ENCODE results near the gene WEE1. TPM values are rescaled to one million over a fixed set of nuclear protein-coding genes. Genes with fewer than 3 reads are reported as not detected.
"Not testable (repeated sequence)": the region's sequence is repeated elsewhere in the genome, so short reads cannot be mapped to it uniquely, and the experiment has no call there.

Gene WEE1
- total RNA-seq, 2 donors from 2014 or later = 52.0 to 103 TPM

- H3K36me3 ChIP-seq = no peaks in the 10 kb centered on the region
- no peaks in the 10 kb centered on the region for H3K27me3 ChIP-seq
- H3K4me1 ChIP-seq = peaks cover 0 to 9% of the 10 kb centered on the region in 2 donors
- H3K9me3 ChIP-seq = no peaks in the 10 kb centered on the region
- DNase-seq (ENCODE audit: low spot score) = no peak
- TF ChIP-seq, protein P1, sequence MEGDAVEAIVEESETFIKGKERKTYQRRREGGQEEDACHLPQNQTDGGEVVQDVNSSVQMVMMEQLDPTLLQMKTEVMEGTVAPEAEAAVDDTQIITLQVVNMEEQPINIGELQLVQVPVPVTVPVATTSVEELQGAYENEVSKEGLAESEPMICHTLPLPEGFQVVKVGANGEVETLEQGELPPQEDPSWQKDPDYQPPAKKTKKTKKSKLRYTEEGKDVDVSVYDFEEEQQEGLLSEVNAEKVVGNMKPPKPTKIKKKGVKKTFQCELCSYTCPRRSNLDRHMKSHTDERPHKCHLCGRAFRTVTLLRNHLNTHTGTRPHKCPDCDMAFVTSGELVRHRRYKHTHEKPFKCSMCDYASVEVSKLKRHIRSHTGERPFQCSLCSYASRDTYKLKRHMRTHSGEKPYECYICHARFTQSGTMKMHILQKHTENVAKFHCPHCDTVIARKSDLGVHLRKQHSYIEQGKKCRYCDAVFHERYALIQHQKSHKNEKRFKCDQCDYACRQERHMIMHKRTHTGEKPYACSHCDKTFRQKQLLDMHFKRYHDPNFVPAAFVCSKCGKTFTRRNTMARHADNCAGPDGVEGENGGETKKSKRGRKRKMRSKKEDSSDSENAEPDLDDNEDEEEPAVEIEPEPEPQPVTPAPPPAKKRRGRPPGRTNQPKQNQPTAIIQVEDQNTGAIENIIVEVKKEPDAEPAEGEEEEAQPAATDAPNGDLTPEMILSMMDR (IDR thresholded peaks at IDR 0.05) = no peak
- H3K27ac ChIP-seq = no peak overlapping the region
- no peak overlapping the region for H3K4me3 ChIP-seq
These were observed 39.6 kb upstream of the WEE1 start for GRCh38 chr11:9533736-9534473.

- H3K27ac ChIP-seq = peak overlapping the region in 1 of 2 donors; percentile 20
- H3K27me3 ChIP-seq = no peaks in the 10 kb centered on the region
- no peaks in the 10 kb centered on the region for H3K4me1 ChIP-seq
- DNase-seq (ENCODE audit: low spot score) = peak; percentile 93
- no peaks in the 10 kb centered on the region for H3K36me3 ChIP-seq
- no peak overlapping the region for H3K4me3 ChIP-seq
- TF ChIP-seq, protein P1 (IDR thresholded peaks at IDR 0.05) = peak; percentile 79 to 82
- no peaks in the 10 kb centered on the region for H3K9me3 ChIP-seq
These were observed 38.2 kb upstream of the WEE1 start for GRCh38 chr11:9535189-9535781.

- Histone ChIP-seq H3K27ac (no peak overlapping the region), H3K4me3 (no peak overlapping the region), H3K4me1 (no peaks in the 10 kb centered on the region), H3K27me3 (no peaks in the 10 kb centered on the region), H3K9me3 (no peaks in the 10 kb centered on the region), H3K36me3 (no peaks in the 10 kb centered on the region)
- TF ChIP-seq, protein P1 (IDR thresholded peaks at IDR 0.05) = no peak
- no peak for DNase-seq (ENCODE audit: low spot score)
These were observed 34.9 kb upstream of the WEE1 start for GRCh38 chr11:9538548-9538947.

DNA sequence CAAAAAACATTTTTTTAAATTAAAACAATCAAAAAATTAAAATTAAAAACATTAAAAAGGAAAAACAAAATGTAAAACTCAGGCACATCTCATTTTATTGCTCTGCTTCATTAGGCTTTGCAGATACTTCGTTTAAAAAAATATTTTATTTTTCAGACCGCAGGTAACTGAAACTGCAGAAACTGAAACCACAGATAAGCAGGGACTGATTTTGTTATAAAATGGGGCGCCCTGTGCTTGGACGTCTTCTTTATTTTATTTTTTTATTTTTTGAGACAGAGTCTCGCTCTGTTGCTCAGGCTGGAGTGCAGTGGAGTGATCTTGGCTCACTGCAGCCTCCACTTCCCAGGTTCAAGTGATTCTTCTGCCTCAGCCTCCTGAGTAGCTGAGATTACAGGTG is 24.3 kb upstream of the WEE1 start:
- not testable (repeated sequence) for H3K27ac ChIP-seq; H3K4me3 ChIP-seq; H3K4me1 ChIP-seq; DNase-seq (ENCODE audit: low spot score); H3K36me3 ChIP-seq; H3K27me3 ChIP-seq; H3K9me3 ChIP-seq

DNA sequence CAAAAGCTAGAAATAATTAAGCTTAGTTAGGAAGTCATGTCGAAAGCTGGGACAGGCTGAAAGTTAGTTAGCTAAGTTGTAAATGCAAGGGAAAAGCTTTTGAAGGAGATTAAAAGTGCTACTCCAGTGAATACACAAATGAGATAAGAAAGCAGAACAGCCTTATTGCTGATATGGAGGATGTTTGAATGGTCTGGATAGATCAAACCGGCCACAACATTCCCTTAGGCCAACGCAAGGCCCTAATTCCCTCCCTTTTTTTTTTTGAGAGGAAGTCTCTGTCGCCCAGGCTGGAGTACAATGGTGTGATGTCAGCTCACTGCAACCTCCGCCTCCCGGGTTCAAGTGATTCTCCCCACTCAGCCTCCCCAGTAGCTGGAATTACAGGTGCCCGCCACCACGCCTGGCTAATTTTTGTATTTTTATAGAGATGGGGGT is 23.3 kb upstream of the WEE1 start:
- TF ChIP-seq, protein P1 (IDR thresholded peaks at IDR 0.05) = no peak
- H3K36me3 ChIP-seq = no peaks in the 10 kb centered on the region
- DNase-seq (ENCODE audit: low spot score) = no peak
- peaks cover 0 to 8% of the 10 kb centered on the region in 2 donors for H3K4me1 ChIP-seq
- no peaks in the 10 kb centered on the region for H3K9me3 ChIP-seq
- H3K4me3 ChIP-seq = no peak overlapping the region
- no peaks in the 10 kb centered on the region for H3K27me3 ChIP-seq
- H3K27ac ChIP-seq = no peak overlapping the region

DNA sequence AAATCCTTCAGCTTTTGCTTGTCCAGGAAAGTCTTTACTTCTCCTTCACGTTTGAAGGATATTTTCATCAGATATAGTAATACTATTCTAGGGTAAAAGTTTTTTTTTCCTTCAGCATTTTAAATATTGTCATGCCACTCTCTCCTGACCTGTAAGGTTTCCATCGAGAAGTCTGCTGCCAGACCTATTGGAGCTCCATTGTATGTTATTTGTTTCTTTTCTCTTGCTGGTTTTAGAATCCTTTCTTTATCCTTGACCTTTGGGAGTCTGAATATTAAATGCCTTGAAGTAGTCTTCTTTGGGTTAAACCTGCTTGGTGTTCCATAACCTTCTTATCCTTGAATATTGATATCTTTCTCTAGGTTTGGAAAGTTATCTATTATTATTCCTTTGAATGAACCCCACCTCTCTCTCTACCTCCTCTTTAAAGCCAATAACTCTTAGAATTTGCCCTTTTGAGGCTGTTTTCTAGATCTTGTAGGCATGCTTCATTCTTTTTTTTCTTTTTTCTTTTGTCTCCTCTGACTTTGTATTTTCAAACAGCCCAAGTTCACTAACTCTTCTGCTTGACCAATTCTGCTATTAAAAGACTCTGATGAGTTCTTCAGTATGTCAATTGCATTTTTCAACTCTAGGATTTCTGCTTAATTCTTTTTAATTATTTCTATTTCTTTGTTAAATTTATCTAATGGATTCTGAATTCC is 12.0 kb upstream of the WEE1 start:
- H3K4me3 ChIP-seq = no peak overlapping the region
- H3K27ac ChIP-seq = no peak overlapping the region
- H3K4me1 ChIP-seq = peaks cover 0 to 15% of the 10 kb centered on the region in 2 donors
- TF ChIP-seq, protein P1 (IDR thresholded peaks at IDR 0.05) = no peak
- peaks cover 0 to 10% of the 10 kb centered on the region in 2 donors for H3K9me3 ChIP-seq
- no peaks in the 10 kb centered on the region for H3K36me3 ChIP-seq
- DNase-seq (ENCODE audit: low spot score) = no peak
- no peaks in the 10 kb centered on the region for H3K27me3 ChIP-seq

All from right atrium auricular region (tissue), 2 donors.